ENCODE measurements around the gene CTDSP2.
A peak's percentile ranks its signal among the peaks of the same experiment; 100 is the strongest.
"Not testable (repeated sequence)": the region's sequence is repeated elsewhere in the genome, so short reads cannot be mapped to it uniquely, and the experiment has no call there.

Gene CTDSP2

DNA sequence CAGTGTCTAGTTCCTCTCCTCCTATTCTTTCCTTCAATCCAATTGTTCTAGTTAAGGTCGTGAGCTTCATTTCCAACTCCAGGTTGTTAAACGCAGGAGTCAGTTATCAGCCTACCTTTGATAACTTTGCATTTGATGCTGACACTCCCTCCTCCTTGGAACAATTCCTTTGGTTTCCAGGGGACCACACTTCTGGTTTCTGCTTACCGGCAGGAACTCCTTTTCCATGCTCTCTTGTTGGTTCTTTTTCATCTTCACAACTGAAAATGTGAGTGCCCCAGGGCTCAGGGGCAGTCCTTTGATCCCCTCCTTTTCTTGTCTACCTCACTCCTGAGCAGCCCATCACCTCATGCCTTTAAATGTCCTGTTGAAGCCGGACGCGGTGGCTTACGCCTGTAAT, 69.2 kb downstream of the CTDSP2 start:
- DNase-seq, result no peak

DNA sequence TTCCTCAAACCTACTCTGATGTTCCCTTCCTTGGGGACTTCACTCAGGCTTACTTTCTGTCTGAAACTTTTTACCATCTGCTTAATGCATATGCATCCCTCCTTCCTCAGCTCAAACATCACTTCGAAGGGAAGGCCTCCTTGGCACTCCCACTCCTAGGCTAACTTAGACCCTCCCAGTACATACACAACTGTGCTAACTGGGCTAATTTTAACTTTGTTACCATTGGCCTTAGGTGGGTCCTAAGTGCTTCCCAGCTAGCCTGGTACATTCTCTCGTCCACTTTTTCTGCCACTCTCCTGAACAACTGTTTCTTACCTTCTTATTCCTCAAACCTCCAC, 70.3 kb downstream of the CTDSP2 start:
- DNase-seq, result no peak

DNA sequence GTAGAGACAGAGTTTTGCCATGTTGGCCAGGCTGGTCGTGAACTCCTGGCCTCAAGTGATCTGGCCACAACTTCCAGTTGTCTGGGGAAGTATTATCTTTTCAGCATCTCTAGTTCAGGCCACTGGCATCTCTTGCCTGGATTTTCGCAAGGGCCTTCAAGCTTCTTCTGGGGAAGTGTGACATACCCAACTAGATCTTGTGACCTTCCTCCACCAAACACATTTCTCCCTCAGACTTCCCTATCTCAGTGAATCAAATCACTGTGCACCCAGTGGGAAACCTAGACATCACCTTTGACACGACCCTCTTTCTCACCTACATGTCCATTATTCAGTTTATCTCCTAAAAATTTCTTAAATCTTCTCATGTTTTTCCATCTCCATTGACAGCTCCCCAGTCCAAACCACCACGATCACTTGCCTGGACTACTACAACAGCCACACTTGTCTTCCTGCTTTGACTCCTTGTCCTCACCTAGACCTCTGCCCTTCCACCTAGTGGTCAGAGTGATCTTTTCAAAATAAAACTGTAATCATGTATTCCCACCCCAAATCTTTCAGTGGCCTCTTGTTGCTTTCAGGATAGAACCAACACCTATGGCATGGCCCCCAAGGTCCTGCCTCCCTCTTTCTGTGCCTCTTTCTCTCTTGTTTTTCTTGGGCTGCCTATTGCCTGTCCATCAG, 70.8 kb downstream of the CTDSP2 start:
- DNase-seq, result no peak

DNA sequence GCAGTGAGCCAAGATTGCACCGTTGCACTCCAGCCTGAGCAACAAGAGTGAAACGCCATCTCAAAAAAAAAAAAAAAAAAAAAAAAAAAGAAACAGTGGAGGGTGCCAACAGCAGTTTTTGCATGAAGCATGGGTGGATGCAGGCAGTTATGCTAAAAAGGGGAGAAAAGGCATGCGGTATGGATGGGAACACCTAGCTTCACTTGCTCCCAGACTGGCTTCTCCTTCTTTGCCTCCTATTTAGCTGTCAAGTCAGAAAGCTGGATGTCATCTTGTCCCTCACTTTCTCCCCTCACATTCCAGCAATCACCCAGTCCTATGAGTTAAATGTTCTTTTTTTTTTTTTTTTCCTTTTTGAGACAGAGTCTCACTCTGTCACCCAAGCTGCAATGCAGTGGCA, 71.5 kb downstream of the CTDSP2 start:
- DNase-seq, result no peak

DNA sequence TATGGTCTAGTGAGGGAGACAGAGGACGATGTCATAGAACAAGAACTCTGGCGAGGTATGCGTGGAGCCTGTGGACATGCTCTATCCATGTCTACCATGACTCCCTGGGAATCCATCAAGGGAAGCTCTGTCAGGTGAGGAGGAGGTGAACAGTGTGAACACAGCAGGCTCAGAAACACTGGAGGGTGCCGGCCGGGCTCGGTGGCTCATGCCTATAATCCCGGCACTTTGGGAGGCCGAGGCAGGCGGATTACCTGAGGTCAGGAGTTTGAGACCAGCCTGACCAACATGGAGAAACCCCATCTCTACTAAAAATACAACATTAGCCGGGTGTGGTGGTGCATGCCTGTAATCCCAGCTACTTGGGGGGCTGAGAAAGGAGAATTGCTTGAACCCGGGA, 71.9 kb downstream of the CTDSP2 start:
- DNase-seq, result not testable (repeated sequence)

DNA sequence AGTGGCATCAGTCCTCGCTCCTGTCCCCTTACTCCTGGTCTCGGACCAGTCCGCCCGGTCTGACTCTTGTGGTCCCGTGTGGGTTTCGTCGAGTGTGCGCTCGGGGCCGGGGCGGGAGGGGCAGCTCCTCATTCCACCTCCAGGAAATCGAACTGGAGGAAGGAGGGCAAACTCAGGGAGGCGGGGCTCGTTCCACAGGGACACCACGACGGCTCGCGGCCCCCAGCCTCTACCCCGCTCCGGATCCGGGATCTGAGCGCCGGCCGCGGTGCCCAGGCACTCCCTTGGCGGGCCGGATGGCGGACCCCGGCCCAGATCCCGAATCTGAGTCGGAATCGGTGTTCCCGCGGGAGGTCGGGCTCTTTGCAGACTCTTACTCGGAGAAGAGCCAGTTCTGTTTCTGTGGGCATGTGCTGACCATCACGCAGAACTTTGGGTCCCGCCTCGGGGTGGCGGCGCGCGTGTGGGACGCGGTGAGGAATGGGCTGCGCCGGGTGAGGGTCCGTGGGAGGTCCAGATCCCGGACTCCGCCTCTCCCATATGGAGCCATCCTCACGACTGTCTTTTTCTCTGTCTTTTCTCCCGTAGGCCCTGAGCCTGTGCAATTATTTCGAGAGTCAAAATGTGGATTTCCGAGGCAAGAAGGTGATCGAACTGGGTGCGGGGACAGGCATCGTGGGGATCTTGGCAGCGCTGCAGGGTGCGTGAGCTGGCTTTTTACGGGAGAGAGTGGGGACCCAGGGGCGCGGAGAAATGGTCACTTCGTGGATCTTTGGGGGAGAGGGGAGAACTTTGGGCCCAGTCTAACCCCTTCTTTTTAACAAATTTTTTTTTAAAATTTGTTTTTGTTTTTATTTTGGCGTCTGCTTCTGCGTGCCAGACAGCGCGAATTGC, 73.9 kb downstream of the CTDSP2 start, which contains the start of gene EEF1AKMT3:
Gene EEF1AKMT3 (plus strand): TSS at position 186 of the 894 bp plus-strand sequence. CDS start 111 bp downstream, at position 297.
- DNase-seq, result peak; percentile 37

DNA sequence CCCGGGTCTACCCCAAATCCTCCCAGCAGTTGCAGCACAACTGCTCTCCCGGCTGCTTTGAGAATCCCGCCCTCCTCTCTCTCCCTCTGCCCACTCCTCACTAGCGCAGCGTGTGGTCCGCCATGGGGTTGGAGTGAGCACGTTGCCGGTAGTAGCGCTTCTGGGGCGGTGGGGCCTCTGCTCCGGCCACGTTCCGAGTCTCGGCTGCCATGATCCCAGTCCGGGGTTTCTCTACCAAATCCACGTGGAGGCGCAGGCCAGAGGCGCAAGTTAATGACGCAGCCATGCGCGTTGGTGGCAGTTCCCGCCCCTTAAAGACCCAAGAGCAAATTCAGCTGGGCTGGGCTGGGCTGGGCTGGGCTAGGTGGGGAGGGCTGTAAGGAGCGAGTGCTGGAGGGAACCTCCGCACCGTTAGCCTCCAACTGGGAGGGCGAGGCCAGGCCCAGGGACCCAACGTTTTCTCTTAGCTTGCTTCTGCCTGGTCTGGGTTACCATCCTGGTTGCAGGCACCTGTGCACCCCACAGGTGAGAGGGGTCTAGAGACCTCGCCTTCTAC, 74.6 kb downstream of the CTDSP2 start, which contains the start of gene METTL1:
Gene METTL1 (minus strand): TSS at position 233 of the 556 bp plus-strand sequence. CDS start 22 bp downstream, at position 211.
- DNase-seq, result peak; percentile 88

DNA sequence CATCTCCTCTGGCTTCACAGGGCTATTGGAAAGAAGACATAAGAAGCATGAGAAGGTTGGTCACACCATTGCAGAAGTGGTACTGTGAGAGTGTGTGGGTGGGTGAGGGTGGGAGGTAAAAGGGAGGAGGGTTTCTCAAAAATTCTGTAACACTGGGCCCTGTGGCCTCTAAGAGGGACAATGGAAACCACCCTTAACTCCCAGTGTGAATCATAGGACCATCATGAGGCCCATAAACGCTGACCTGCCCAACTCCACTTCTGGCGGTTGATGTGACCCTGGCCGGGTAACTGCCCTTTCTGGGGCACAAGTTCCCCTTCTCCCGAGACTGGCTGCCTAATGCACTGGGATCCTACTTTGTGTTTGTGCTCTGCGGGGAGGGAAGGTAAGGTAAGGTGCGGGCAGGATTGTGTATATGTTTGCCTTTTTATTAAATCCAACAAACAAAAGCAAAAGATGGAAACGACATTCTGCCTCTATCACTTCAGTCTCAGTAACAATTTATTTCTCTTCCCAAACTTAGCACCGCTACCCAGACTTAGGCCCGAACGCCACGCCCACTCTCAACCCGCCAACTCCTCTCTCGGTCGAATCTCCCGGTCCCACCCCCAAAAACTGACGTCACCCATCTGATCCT, 75.2 kb downstream of the CTDSP2 start:
- peak; percentile 80 for DNase-seq

DNA sequence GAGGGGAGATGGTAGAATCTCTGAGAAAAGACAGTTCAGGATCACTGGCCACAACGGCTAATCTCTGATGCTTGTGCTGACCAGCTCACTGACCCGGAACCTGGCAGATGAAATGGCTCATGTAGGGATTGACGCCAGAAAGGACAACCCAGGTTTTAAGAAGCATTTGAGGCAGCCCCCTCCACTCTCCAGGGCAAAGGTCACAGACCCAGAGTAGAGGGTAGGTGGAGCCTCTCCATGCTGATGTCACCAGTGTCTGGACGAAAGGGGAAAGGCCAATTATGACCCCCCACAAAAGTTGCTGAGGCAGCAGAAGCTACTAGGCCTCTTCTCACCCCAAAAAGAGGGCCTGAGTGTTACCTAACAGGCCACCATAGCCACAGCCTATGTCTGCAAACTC, 75.8 kb downstream of the CTDSP2 start:
- no peak for DNase-seq

Data from NK-92 treated with Interleukin-12 subunit alpha and Interleukin-12 subunit beta, amount 100 ng/mL, for 24 hours (cell line).